C4-2B (cell line): ENCODE measurements around the gene KLC4.

Source experiments
- CTCF ChIP-seq: fragments of 450-650 bp; conservative IDR thresholded peaks from 2 replicates; pipeline ENCODE4 v1.5.1; 2017; ENCODE audit warnings: mild to moderate bottlenecking
- ZFX ChIP-seq: fragments of 450-650 bp; IDR thresholded peaks from 2 replicates; pipeline ENCODE4 v1.6.1; 2017

- TF ChIP-seq CTCF (no peak), ZFX (no peak)
Observed at GRCh38 chr6:43058531-43058930, 900 bp upstream of the KLC4 start.
